Prostate gland (tissue), 2 donors: ENCODE data around the gene CTF1. TPM values are rescaled to one million over a fixed set of nuclear protein-coding genes. Genes with fewer than 3 reads are reported as not detected.
A peak's percentile ranks its signal among the peaks of the same experiment; 100 is the strongest.

Experiments used
- DNase-seq: peaks from one replicate; pipeline ENCODE4 v3.0.0-alpha.2; 2019; ENCODE audit warnings: low spot score
- H3K27ac ChIP-seq, 2 donors: fragments of 200-600 bp; sonication (generic); 2 replicates each; pipeline ENCODE4 v1.5.1; 2017 to 2019
- H3K27me3 ChIP-seq: fragments of 200-600 bp; sonication (generic); replicated peaks from 2 replicates; pipeline ENCODE4 v1.5.1; 2019; ENCODE audit not compliant: insufficient read depth
- H3K36me3 ChIP-seq, 2 donors: fragments of 200-600 bp; sonication (generic); 1 replicate in 1 of 2; 2 replicates in 1 of 2; pipeline versions ENCODE4 v1.5.1 to v1.8.1; 2017 to 2019
- H3K4me1 ChIP-seq: fragments of 200-600 bp; sonication (generic); replicated peaks from 2 replicates; pipeline ENCODE4 v1.5.1; 2019
- H3K4me3 ChIP-seq, 2 donors: fragments of 200-600 bp; sonication (generic); 2 replicates each; pipeline ENCODE4 v1.5.1; 2017 to 2019
- H3K9me3 ChIP-seq: fragments of 200-600 bp; sonication (generic); 2 replicates; pipeline ENCODE4 v1.5.1; 2017
- CTCF ChIP-seq, 4 experiments: fragments of 200-600 bp in 2 of 4; fragments of 450-650 bp in 2 of 4; sonication (generic) in 2 of 4; IDR thresholded peaks; 1 replicate in 3 of 4; 2 replicates in 1 of 4; pipeline ENCODE4 v1.5.1; 2016 to 2019; ENCODE audit warnings: antibody characterized with exemption in 4 of 4, mild to moderate bottlenecking in 2 of 4, moderate library complexity in 2 of 4
- POLR2A ChIP-seq: fragments of 450-650 bp; IDR thresholded peaks from one replicate; pipeline ENCODE4 v1.6.1; 2016; ENCODE audit warnings: antibody characterized with exemption, mild to moderate bottlenecking
- POLR2AphosphoS5 ChIP-seq: sonication (generic); formaldehyde crosslinking; IDR thresholded peaks from one replicate; pipeline ENCODE4 v1.6.1; 2017; ENCODE audit warnings: antibody characterized with exemption
- WGBS: methylation state at CpG from one replicate; pipeline ENCODE4 v1.1.5; 2018; 5-methylcytosine and 5-hydroxymethylcytosine counted together
- intact Hi-C: fragments of 100-400 bp; cut with DNase I; formaldehyde crosslinking; loops from one replicate; pipeline ENCODE4 v1.14.2; 2022
- total RNA-seq, 2 donors: library from RNA; depleted of rRNA; stranded (reverse); fragments of >200 nt; gene quantifications; one replicate each; pipeline ENCODE4 v1.1.0, GENCODE V29; 2016

CTF1 gene
- total RNA-seq, 2 donors from 2014 or later: 9.8 to 13.9 TPM

GRCh38 chr16:30922420-30922959 lies 26.1 kb downstream of the CTF1 start:
- peak; percentile 100 for DNase-seq
- Histone ChIP-seq H3K27me3 (no peaks in the 10 kb centered on the region), H3K36me3 (no peaks in the 10 kb centered on the region), H3K27ac (peak overlapping the region; percentile 92 to 96), H3K9me3 (no peaks in the 10 kb centered on the region), H3K4me1 (no peaks in the 10 kb centered on the region), H3K4me3 (peak overlapping the region; percentile 61 to 71)
- intact Hi-C loops: loop anchor here (2.0 to 5.0 kb wide), 3 partner anchors 26 to 80 kb away; partner anchors contain the start of gene CTF1
- TF ChIP-seq CTCF (IDR thresholded peaks at IDR 0.05) (peak in 1 of 4 experiments; percentile 33), POLR2A (no peak), POLR2AphosphoS5 (peak; percentile 95)
- 0% methylated on average over 42 of the region's 42 CpGs for WGBS

GRCh38 chr16:30922960-30923535 lies 26.6 kb downstream of the CTF1 start:
- WGBS: under 1% methylated on average over 33 of the region's 33 CpGs
- peak; percentile 100 for DNase-seq
- Histone ChIP-seq H3K4me1 (no peaks in the 10 kb centered on the region), H3K27ac (peak overlapping the region; percentile 92 to 96), H3K4me3 (peak overlapping the region; percentile 61 to 71), H3K27me3 (no peaks in the 10 kb centered on the region), H3K36me3 (no peaks in the 10 kb centered on the region), H3K9me3 (no peaks in the 10 kb centered on the region)
- intact Hi-C loops: loop anchor here (2.0 to 5.0 kb wide), 3 partner anchors 26 to 81 kb away; partner anchors contain the start of gene CTF1
- peak; percentile 78 for TF ChIP-seq POLR2AphosphoS5
- TF ChIP-seq POLR2A: peak; percentile 53
- TF ChIP-seq CTCF (IDR thresholded peaks at IDR 0.05): peak in 1 of 4 experiments; percentile 5

- DNase-seq: no peak
Observed at GRCh38 chr16:30923554-30924075, 27.2 kb downstream of the CTF1 start, which contains the start of gene FBXL19. Gene FBXL19 (plus strand): TSS chr16:30923572. CDS start chr16:30925755, 2,183 bp downstream.

GRCh38 chr16:30924076-30924912 lies 27.9 kb downstream of the CTF1 start:
- Histone ChIP-seq H3K27ac (peak overlapping the region; percentile 92 to 96), H3K27me3 (no peaks in the 10 kb centered on the region), H3K9me3 (no peaks in the 10 kb centered on the region), H3K4me1 (no peaks in the 10 kb centered on the region), H3K4me3 (peak overlapping the region; percentile 61 to 71), H3K36me3 (no peaks in the 10 kb centered on the region)
- intact Hi-C loops: loop anchor here (5.0 kb wide), 1 partner anchor 82 kb away; no protein-coding TSS in a partner anchor
- 2% methylated on average over 40 of the region's 53 CpGs for WGBS
- no peak for DNase-seq
- TF ChIP-seq POLR2AphosphoS5 (no peak), POLR2A (no peak), CTCF (IDR thresholded peaks at IDR 0.05) (no peak)

More at GRCh38 chr16:30923554-30924075, 27.2 kb downstream of the CTF1 start, which contains the start of gene FBXL19:
- H3K9me3 ChIP-seq: no peaks in the 10 kb centered on the region
- no peaks in the 10 kb centered on the region for H3K4me1 ChIP-seq
- H3K27me3 ChIP-seq: no peaks in the 10 kb centered on the region
- WGBS: under 1% methylated on average over 28 of the region's 31 CpGs
- peak within 1 kb of the TSS; percentile 92 to 96 for H3K27ac ChIP-seq
- TF ChIP-seq CTCF (IDR thresholded peaks at IDR 0.05) (no peak), POLR2A (no peak), POLR2AphosphoS5 (no peak)
- H3K4me3 ChIP-seq: peak within 1 kb of the TSS; percentile 61 to 71
- intact Hi-C loops: loop anchor here (2.0 to 5.0 kb wide), 3 partner anchors 27 to 81 kb away; partner anchors contain the start of gene CTF1
- no peaks in the 10 kb centered on the region for H3K36me3 ChIP-seq
